ENCODE measurements around the gene PSMC4.

- TF ChIP-seq CTCF (IDR thresholded peaks at IDR 0.05) = no peak
- no peak for TF ChIP-seq POLR2A (IDR thresholded peaks at IDR 0.05)
Observed at GRCh38 chr19:39996218-39996810, 25.3 kb downstream of the PSMC4 start.

All from lower leg skin (tissue), 3 donors.